ENCODE measurements around the gene MTMR10.
A peak's percentile ranks its signal among the peaks of the same experiment; 100 is the strongest.

MTMR10 gene

GRCh38 chr15:31016446-31016915 is 25.1 kb upstream of the MTMR10 start:
- no peak for DNase-seq
- intact Hi-C loops (cut with DNase I): no loop called here

- DNase-seq: no peak
- intact Hi-C loops (cut with DNase I): no loop called here
Observed at GRCh38 chr15:31014608-31014925, 23.1 kb upstream of the MTMR10 start.

- intact Hi-C loops (cut with DNase I): no loop called here
- DNase-seq: no peak
Observed at GRCh38 chr15:31013863-31014607, 22.6 kb upstream of the MTMR10 start.

GRCh38 chr15:31012455-31012854 is 21.0 kb upstream of the MTMR10 start:
- intact Hi-C loops (cut with DNase I): no loop called here
- DNase-seq: no peak

- intact Hi-C loops (cut with DNase I): no loop called here
- no peak for DNase-seq
Observed at GRCh38 chr15:31010036-31010435, 18.6 kb upstream of the MTMR10 start.

- intact Hi-C loops (cut with DNase I): loop anchor here (10.0 kb wide), 2 partner anchors 61 to 89 kb away; no protein-coding TSS in a partner anchor
Observed at GRCh38 chr15:31005660-31006059, 14.2 kb upstream of the MTMR10 start.

GRCh38 chr15:31004220-31004733 is 12.8 kb upstream of the MTMR10 start:
- no peak for DNase-seq
- intact Hi-C loops (cut with DNase I): loop anchor here (10.0 kb wide), 2 partner anchors 59 to 91 kb away; no protein-coding TSS in a partner anchor

More at GRCh38 chr15:31005660-31006059, 14.2 kb upstream of the MTMR10 start:
- no peak for DNase-seq

- intact Hi-C loops (cut with DNase I): loop anchor here (10.0 kb wide), 2 partner anchors 57 to 93 kb away; no protein-coding TSS in a partner anchor
- no peak for DNase-seq
Observed at GRCh38 chr15:31001702-31002101, 10.3 kb upstream of the MTMR10 start.

- no peak for DNase-seq
- intact Hi-C loops (cut with DNase I): loop anchor here (10.0 kb wide), 2 partner anchors 55 to 95 kb away; no protein-coding TSS in a partner anchor
Observed at GRCh38 chr15:30999729-31000128, 8.3 kb upstream of the MTMR10 start.

GRCh38 chr15:30997270-30997669 is 5.8 kb upstream of the MTMR10 start:
- DNase-seq: no peak
- intact Hi-C loops (cut with DNase I): no loop called here

GRCh38 chr15:30992249-30992864 is 929 bp upstream of the MTMR10 start:
- intact Hi-C loops (cut with DNase I): no loop called here

GRCh38 chr15:30990446-30991254 is 778 bp downstream of the MTMR10 start:
- no peak for DNase-seq
- intact Hi-C loops (cut with DNase I): loop anchor here (2.0 kb wide), 2 partner anchors 68 to 88 kb away; partner anchors contain the start of gene FAN1

More at GRCh38 chr15:30992249-30992864, 929 bp upstream of the MTMR10 start:
- DNase-seq: no peak

- intact Hi-C loops (cut with DNase I): loop anchor here (2.0 kb wide), 2 partner anchors 67 to 87 kb away; partner anchors contain the start of gene FAN1
Observed at GRCh38 chr15:30990036-30990435, 1.4 kb downstream of the MTMR10 start.

GRCh38 chr15:30985081-30985531 is 6.3 kb downstream of the MTMR10 start:
- intact Hi-C loops (cut with DNase I): no loop called here
- DNase-seq: peak in 1 of 10 donors; percentile 67

More at GRCh38 chr15:30990036-30990435, 1.4 kb downstream of the MTMR10 start:
- no peak for DNase-seq

- intact Hi-C loops (cut with DNase I): no loop called here
- peak in 5 of 10 donors; percentile 30 to 85 (median 47) for DNase-seq
Observed at GRCh38 chr15:30984542-30984941, 6.9 kb downstream of the MTMR10 start.

GRCh38 chr15:30984118-30984517 is 7.3 kb downstream of the MTMR10 start:
- DNase-seq: no peak
- intact Hi-C loops (cut with DNase I): no loop called here

- intact Hi-C loops (cut with DNase I): no loop called here
Observed at GRCh38 chr15:30979457-30979856, 12.0 kb downstream of the MTMR10 start.

GRCh38 chr15:30978328-30978727 is 13.1 kb downstream of the MTMR10 start:
- DNase-seq: no peak
- intact Hi-C loops (cut with DNase I): no loop called here

More at GRCh38 chr15:30979457-30979856, 12.0 kb downstream of the MTMR10 start:
- no peak for DNase-seq

- DNase-seq: no peak
- intact Hi-C loops (cut with DNase I): no loop called here
Observed at GRCh38 chr15:30974112-30974511, 17.3 kb downstream of the MTMR10 start.

- intact Hi-C loops (cut with DNase I): no loop called here
- DNase-seq: peak in 1 of 10 donors; percentile 28
Observed at GRCh38 chr15:30973379-30973778, 18.0 kb downstream of the MTMR10 start.
